CD4-positive, alpha-beta T cell treated with Interleukin-15 for 1 hour (primary cell): ENCODE data around the gene SSMEM1.

Experiments
- DNase-seq: peaks from one replicate; pipeline ENCODE4 v3.0.0-alpha.2; 2020

The SSMEM1 gene

GRCh38 chr7:130256704-130257103 is 49.0 kb downstream of the SSMEM1 start:
- no peak for DNase-seq

GRCh38 chr7:130258494-130259078 is 50.9 kb downstream of the SSMEM1 start:
- DNase-seq = no peak

- no peak for DNase-seq
These were observed 54.8 kb downstream of the SSMEM1 start for GRCh38 chr7:130262448-130262847.

GRCh38 chr7:130263130-130263529 is 55.5 kb downstream of the SSMEM1 start:
- no peak for DNase-seq
